B cell (primary cell): Measurements from ENCODE around the gene TMEM163. TPM values are rescaled to one million over a fixed set of nuclear protein-coding genes. Genes with fewer than 3 reads are reported as not detected.

Experiments
- ATAC-seq: fragments of 200-7000 bp; cut with Tn5 transposase; one replicate; pipeline ENCODE4 v1.10.0; 2021; ENCODE audit warnings: low read depth, mild to moderate bottlenecking, moderate number of reproducible peaks, moderate library complexity
- CTCF ChIA-PET: fragments of 350-600 bp; sonication (Branson Sonifier 250); formaldehyde crosslinking; loops from one replicate; lab custom pipeline; 2021; ENCODE audit warnings: antibody characterized with exemption, inconsistent platforms; lab: Charles Lee
- POLR2A ChIA-PET: fragments of 350-600 bp; sonication (Branson Sonifier 250); formaldehyde crosslinking; loops from one replicate; lab custom pipeline; 2021; ENCODE audit warnings: antibody characterized with exemption; lab: Charles Lee
- DNase-seq: peaks from one replicate; pipeline ENCODE4 v3.0.0; 2013
- H2AFZ ChIP-seq: 2 replicates; pipeline ENCODE4 v1.6.1; 2012; ENCODE audit warnings: mild to moderate bottlenecking, low read depth, low read length; ENCODE audit not compliant: insufficient read depth, poor library complexity, severe bottlenecking
- H3K27ac ChIP-seq, 2 donors: 1 replicate in 1 of 2; 2 replicates in 1 of 2; pipeline ENCODE4 v1.5.1; 2012 to 2013; ENCODE audit warnings: low read length in 2 of 2, mild to moderate bottlenecking in 2 of 2, moderate library complexity in 1 of 2
- H3K27me3 ChIP-seq, 4 experiments: fragments of 200-600 bp in 1 of 4; sonication (generic) in 1 of 4; replicated peaks in 1 of 4; 1 replicate in 2 of 4; 2 replicates in 2 of 4; pipeline versions ENCODE4 v1.6.1 to v1.7.0; 2013 to 2016; ENCODE audit warnings: low read length in 3 of 4, mild to moderate bottlenecking in 2 of 4, mixed read lengths in 1 of 4, moderate library complexity in 1 of 4; ENCODE audit not compliant: insufficient read depth in 4 of 4, control insufficient read depth in 3 of 4; ENCODE audit errors: control extremely low read depth in 1 of 4
- H3K36me3 ChIP-seq, 2 experiments: replicated peaks in 1 of 2; 1 replicate in 1 of 2; 2 replicates in 1 of 2; pipeline versions ENCODE4 v1.6.1 to v1.7.1; 2013; ENCODE audit warnings: low read length in 1 of 2; ENCODE audit not compliant: insufficient read depth in 2 of 2, control insufficient read depth in 1 of 2; ENCODE audit errors: control extremely low read depth in 1 of 2, extremely low read depth in 1 of 2
- H3K4me1 ChIP-seq, 2 donors: fragments of 200-600 bp in 1 of 2; sonication (generic) in 1 of 2; 1 replicate in 1 of 2; 2 replicates in 1 of 2; pipeline versions ENCODE4 v1.5.1 to v1.6.1; 2013 to 2017; ENCODE audit warnings: low read length in 2 of 2; ENCODE audit not compliant: control insufficient read depth in 2 of 2, insufficient read depth in 2 of 2
- H3K4me2 ChIP-seq: replicated peaks from 2 replicates; pipeline ENCODE3; 2012; ENCODE audit warnings: mild to moderate bottlenecking, low read depth, low read length; ENCODE audit not compliant: poor library complexity, severe bottlenecking
- H3K4me3 ChIP-seq, 5 experiments: fragments of 200-600 bp in 1 of 5; sonication (generic) in 1 of 5; 1 replicate in 3 of 5; 2 replicates in 2 of 5; pipeline versions ENCODE4 v1.5.1 to v1.7.0; 2011 to 2016; ENCODE audit warnings: low read length in 4 of 5, mild to moderate bottlenecking in 4 of 5, low read depth in 2 of 5, control low read depth in 1 of 5, moderate library complexity in 1 of 5; ENCODE audit not compliant: insufficient read depth in 1 of 5; ENCODE audit errors: control extremely low read depth in 1 of 5, extremely low read depth in 1 of 5
- H3K79me2 ChIP-seq: fragments of 200-600 bp; sonication (generic); one replicate; pipeline ENCODE4 v1.6.0; 2016; ENCODE audit warnings: low read length; ENCODE audit not compliant: control insufficient read depth, insufficient read depth
- H3K9ac ChIP-seq: fragments of 200-600 bp; sonication (generic); 2 replicates; pipeline ENCODE4 v1.6.1; 2017; ENCODE audit warnings: mild to moderate bottlenecking, low read length, moderate library complexity
- H3K9me3 ChIP-seq, 3 donors: one replicate each; pipeline versions ENCODE4 v1.6.1 to v1.7.1; 2013; ENCODE audit warnings: low read length in 2 of 3; ENCODE audit not compliant: control insufficient read depth in 2 of 3, insufficient read depth in 1 of 3; ENCODE audit errors: control extremely low read depth in 1 of 3
- H4K20me1 ChIP-seq: 2 replicates; pipeline ENCODE4 v1.6.0; 2012; ENCODE audit warnings: mild to moderate bottlenecking, low read length; ENCODE audit not compliant: insufficient read depth, control insufficient read depth, poor library complexity, severe bottlenecking
- H3K27ac Mint-ChIP-seq: one replicate; pipeline ENCODE4 v1.8.0; 2021; ENCODE audit warnings: mixed read lengths
- H3K27me3 Mint-ChIP-seq: one replicate; pipeline ENCODE4 v1.8.0; 2021; ENCODE audit warnings: mixed read lengths
- H3K4me1 Mint-ChIP-seq: one replicate; pipeline ENCODE4 v1.8.0; 2021; ENCODE audit warnings: mixed read lengths
- H3K4me3 Mint-ChIP-seq: one replicate; pipeline ENCODE4 v1.8.0; 2021; ENCODE audit warnings: mixed read lengths
- H3K9me3 Mint-ChIP-seq: one replicate; pipeline ENCODE4 v1.8.0; 2022; ENCODE audit warnings: mixed read lengths; ENCODE audit not compliant: insufficient read depth
- EZH2 ChIP-seq: IDR thresholded peaks from 2 replicates; pipeline ENCODE4 v1.6.1; 2012; ENCODE audit warnings: borderline replicate concordance, low read depth, mild to moderate bottlenecking, moderate library complexity, low read length; ENCODE audit not compliant: insufficient read depth, poor library complexity, severe bottlenecking
- WGBS: methylation state at CpG from one replicate; pipeline ENCODE4 v1.1.5; 2013; ENCODE audit warnings: missing lambda C conversion rate; ENCODE audit not compliant: insufficient coverage; 5-methylcytosine and 5-hydroxymethylcytosine counted together
- intact Hi-C: fragments of 100-400 bp; cut with micrococcal nuclease; formaldehyde crosslinking; loops from one replicate; pipeline ENCODE4 v1.10.0; 2022
- polyA plus RNA-seq: library from polyadenylated mRNA; depleted of rRNA; stranded (reverse); fragments of >200 nt; gene quantifications from 2 replicates; pipeline ENCODE4 v1.2.3, GENCODE V29; 2012
- total RNA-seq, 2 donors: library from RNA; stranded (reverse); fragments of 120-200 nt in 1 of 2; gene quantifications; 1 replicate in 1 of 2; 2 replicates in 1 of 2; pipeline versions ENCODE4 v1.2.3 to v1.2.4, GENCODE V29; 2013 to 2022
- TF ChIP-seq, protein P1 (sequence below): fragments of 200-600 bp; IDR thresholded peaks from one replicate; pipeline ENCODE4 v1.8.0; 2022; ENCODE audit warnings: antibody characterized with exemption, mild to moderate bottlenecking

The TMEM163 gene
- total and polyA plus RNA-seq, 2 donors (not counting 1 experiment from before 2014, with no cell fraction given), result 2.6 to 5.6 TPM

GRCh38 chr2:134498654-134499053 is 220.1 kb downstream of the TMEM163 start:
- H2AFZ ChIP-seq, result no peak overlapping the region
- 98% methylated on average over 5 of the region's 7 CpGs for whole genome bisulfite sequencing

GRCh38 chr2:134493797-134494196 is 225.0 kb downstream of the TMEM163 start:
- H3K9me3 Mint-ChIP-seq, result no peaks in the 10 kb centered on the region
- H3K36me3 ChIP-seq, result no peaks in the 10 kb centered on the region
- no peaks in the 10 kb centered on the region for H3K79me2 ChIP-seq
- H2AFZ ChIP-seq, result no peak overlapping the region
- TF ChIP-seq, protein P1, sequence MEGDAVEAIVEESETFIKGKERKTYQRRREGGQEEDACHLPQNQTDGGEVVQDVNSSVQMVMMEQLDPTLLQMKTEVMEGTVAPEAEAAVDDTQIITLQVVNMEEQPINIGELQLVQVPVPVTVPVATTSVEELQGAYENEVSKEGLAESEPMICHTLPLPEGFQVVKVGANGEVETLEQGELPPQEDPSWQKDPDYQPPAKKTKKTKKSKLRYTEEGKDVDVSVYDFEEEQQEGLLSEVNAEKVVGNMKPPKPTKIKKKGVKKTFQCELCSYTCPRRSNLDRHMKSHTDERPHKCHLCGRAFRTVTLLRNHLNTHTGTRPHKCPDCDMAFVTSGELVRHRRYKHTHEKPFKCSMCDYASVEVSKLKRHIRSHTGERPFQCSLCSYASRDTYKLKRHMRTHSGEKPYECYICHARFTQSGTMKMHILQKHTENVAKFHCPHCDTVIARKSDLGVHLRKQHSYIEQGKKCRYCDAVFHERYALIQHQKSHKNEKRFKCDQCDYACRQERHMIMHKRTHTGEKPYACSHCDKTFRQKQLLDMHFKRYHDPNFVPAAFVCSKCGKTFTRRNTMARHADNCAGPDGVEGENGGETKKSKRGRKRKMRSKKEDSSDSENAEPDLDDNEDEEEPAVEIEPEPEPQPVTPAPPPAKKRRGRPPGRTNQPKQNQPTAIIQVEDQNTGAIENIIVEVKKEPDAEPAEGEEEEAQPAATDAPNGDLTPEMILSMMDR, result no peak
- no peak for TF ChIP-seq EZH2
- POLR2A ChIA-PET, result no interaction called here
- no peaks in the 10 kb centered on the region for H3K4me1 Mint-ChIP-seq
- H3K9me3 ChIP-seq, result no peaks in the 10 kb centered on the region
- H4K20me1 ChIP-seq, result no peaks in the 10 kb centered on the region
- CTCF ChIA-PET, result no interaction called here
- no peak overlapping the region for H3K4me3 Mint-ChIP-seq
- no peaks in the 10 kb centered on the region for H3K27me3 Mint-ChIP-seq
- intact Hi-C loops, result no loop called here
- no peaks in the 10 kb centered on the region for H3K4me1 ChIP-seq
- H3K4me3 ChIP-seq, result no peak overlapping the region
- no peak overlapping the region for H3K9ac ChIP-seq
- H3K4me2 ChIP-seq, result no peak overlapping the region
- no peak overlapping the region for H3K27ac ChIP-seq
- no peak for DNase-seq
- no peak overlapping the region for H3K27ac Mint-ChIP-seq
- no CpG with 5 or more reads among the region's 4 CpGs for WGBS
- no peaks in the 10 kb centered on the region for H3K27me3 ChIP-seq
- no peak for ATAC-seq

More at GRCh38 chr2:134498654-134499053, 220.1 kb downstream of the TMEM163 start:
- no peak overlapping the region for H3K9ac ChIP-seq
- intact Hi-C loops, result no loop called here
- DNase-seq (no peak), ATAC-seq (no peak)
- Mint-ChIP-seq H3K27me3 (no peaks in the 10 kb centered on the region), H3K27ac (no peak overlapping the region), H3K9me3 (no peaks in the 10 kb centered on the region), H3K4me1 (no peaks in the 10 kb centered on the region), H3K4me3 (no peak overlapping the region)
- ChIA-PET POLR2A (no interaction called here), CTCF (no interaction called here)
- no peaks in the 10 kb centered on the region for H4K20me1 ChIP-seq
- H3K36me3 ChIP-seq, result no peaks in the 10 kb centered on the region
- H3K27ac ChIP-seq, result no peak overlapping the region
- H3K79me2 ChIP-seq, result no peaks in the 10 kb centered on the region
- no peaks in the 10 kb centered on the region for H3K27me3 ChIP-seq
- no peaks in the 10 kb centered on the region for H3K4me1 ChIP-seq
- no peak overlapping the region for H3K4me2 ChIP-seq
- TF ChIP-seq, protein P1, result no peak
- TF ChIP-seq EZH2, result no peak
- H3K9me3 ChIP-seq, result no peaks in the 10 kb centered on the region
- H3K4me3 ChIP-seq, result no peak overlapping the region
